Osteocyte (in vitro differentiated cells): ENCODE results near the gene ADAMTSL1. TPM values are rescaled to one million over a fixed set of nuclear protein-coding genes. Genes with fewer than 3 reads are reported as not detected.

Source experiments
- DNase-seq: peaks from one replicate; pipeline ENCODE4 v3.0.0; 2021; ENCODE audit warnings: mixed read lengths; ENCODE audit not compliant: unreplicated experiment; ENCODE audit errors: extremely low spot score
- H3K27ac Mint-ChIP-seq: one replicate; pipeline ENCODE4 v1.8.0; 2021; ENCODE audit warnings: mild to moderate bottlenecking, mixed read lengths; ENCODE audit not compliant: unreplicated experiment
- H3K27me3 Mint-ChIP-seq: one replicate; pipeline ENCODE4 v1.8.0; 2021; ENCODE audit warnings: mixed read lengths; ENCODE audit not compliant: unreplicated experiment
- H3K36me3 Mint-ChIP-seq: one replicate; pipeline ENCODE4 v1.8.0; 2021; ENCODE audit warnings: mixed read lengths; ENCODE audit not compliant: unreplicated experiment
- H3K4me1 Mint-ChIP-seq: one replicate; pipeline ENCODE4 v1.8.0; 2021; ENCODE audit warnings: mixed read lengths; ENCODE audit not compliant: unreplicated experiment
- H3K4me3 Mint-ChIP-seq: one replicate; pipeline ENCODE4 v1.8.0; 2021; ENCODE audit warnings: mild to moderate bottlenecking, moderate library complexity, mixed read lengths; ENCODE audit not compliant: unreplicated experiment
- H3K9me3 Mint-ChIP-seq: one replicate; pipeline ENCODE4 v1.8.0; 2021; ENCODE audit warnings: mixed read lengths; ENCODE audit not compliant: unreplicated experiment
- total RNA-seq: library from RNA; stranded (reverse); gene quantifications from 2 replicates; pipeline ENCODE4 v1.2.1, GENCODE V29; 2021
- TF ChIP-seq, protein P1 (sequence below): fragments of 200-600 bp; sonication (generic); IDR thresholded peaks from 2 replicates; pipeline ENCODE4 v1.5.0; 2021; ENCODE audit warnings: antibody characterized with exemption, mild to moderate bottlenecking, moderate library complexity

ADAMTSL1 gene
- total RNA-seq, 1 donor from 2014 or later: 1.5 TPM

- H3K27ac Mint-ChIP-seq: no peak overlapping the region
- H3K27me3 Mint-ChIP-seq: no peaks in the 10 kb centered on the region
- no peak for DNase-seq
- H3K36me3 Mint-ChIP-seq: no peaks in the 10 kb centered on the region
- peaks cover 22% of the 10 kb centered on the region for H3K4me1 Mint-ChIP-seq
- TF ChIP-seq, protein P1, sequence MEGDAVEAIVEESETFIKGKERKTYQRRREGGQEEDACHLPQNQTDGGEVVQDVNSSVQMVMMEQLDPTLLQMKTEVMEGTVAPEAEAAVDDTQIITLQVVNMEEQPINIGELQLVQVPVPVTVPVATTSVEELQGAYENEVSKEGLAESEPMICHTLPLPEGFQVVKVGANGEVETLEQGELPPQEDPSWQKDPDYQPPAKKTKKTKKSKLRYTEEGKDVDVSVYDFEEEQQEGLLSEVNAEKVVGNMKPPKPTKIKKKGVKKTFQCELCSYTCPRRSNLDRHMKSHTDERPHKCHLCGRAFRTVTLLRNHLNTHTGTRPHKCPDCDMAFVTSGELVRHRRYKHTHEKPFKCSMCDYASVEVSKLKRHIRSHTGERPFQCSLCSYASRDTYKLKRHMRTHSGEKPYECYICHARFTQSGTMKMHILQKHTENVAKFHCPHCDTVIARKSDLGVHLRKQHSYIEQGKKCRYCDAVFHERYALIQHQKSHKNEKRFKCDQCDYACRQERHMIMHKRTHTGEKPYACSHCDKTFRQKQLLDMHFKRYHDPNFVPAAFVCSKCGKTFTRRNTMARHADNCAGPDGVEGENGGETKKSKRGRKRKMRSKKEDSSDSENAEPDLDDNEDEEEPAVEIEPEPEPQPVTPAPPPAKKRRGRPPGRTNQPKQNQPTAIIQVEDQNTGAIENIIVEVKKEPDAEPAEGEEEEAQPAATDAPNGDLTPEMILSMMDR: no peak
- no peak overlapping the region for H3K4me3 Mint-ChIP-seq
- no peaks in the 10 kb centered on the region for H3K9me3 Mint-ChIP-seq
Observed at GRCh38 chr9:18606846-18607245, 132.9 kb downstream of the ADAMTSL1 start.

GRCh38 chr9:18608371-18608770 lies 134.4 kb downstream of the ADAMTSL1 start:
- H3K27ac Mint-ChIP-seq: no peak overlapping the region
- TF ChIP-seq, protein P1: no peak
- H3K36me3 Mint-ChIP-seq: no peaks in the 10 kb centered on the region
- peaks cover 28% of the 10 kb centered on the region for H3K4me1 Mint-ChIP-seq
- H3K4me3 Mint-ChIP-seq: no peak overlapping the region
- DNase-seq: no peak
- H3K27me3 Mint-ChIP-seq: no peaks in the 10 kb centered on the region
- no peaks in the 10 kb centered on the region for H3K9me3 Mint-ChIP-seq

GRCh38 chr9:18610956-18611355 lies 137.0 kb downstream of the ADAMTSL1 start:
- peaks cover 21% of the 10 kb centered on the region for H3K4me1 Mint-ChIP-seq
- no peaks in the 10 kb centered on the region for H3K9me3 Mint-ChIP-seq
- TF ChIP-seq, protein P1: no peak
- no peaks in the 10 kb centered on the region for H3K27me3 Mint-ChIP-seq
- no peak for DNase-seq
- H3K4me3 Mint-ChIP-seq: no peak overlapping the region
- no peaks in the 10 kb centered on the region for H3K36me3 Mint-ChIP-seq
- no peak overlapping the region for H3K27ac Mint-ChIP-seq

DNA sequence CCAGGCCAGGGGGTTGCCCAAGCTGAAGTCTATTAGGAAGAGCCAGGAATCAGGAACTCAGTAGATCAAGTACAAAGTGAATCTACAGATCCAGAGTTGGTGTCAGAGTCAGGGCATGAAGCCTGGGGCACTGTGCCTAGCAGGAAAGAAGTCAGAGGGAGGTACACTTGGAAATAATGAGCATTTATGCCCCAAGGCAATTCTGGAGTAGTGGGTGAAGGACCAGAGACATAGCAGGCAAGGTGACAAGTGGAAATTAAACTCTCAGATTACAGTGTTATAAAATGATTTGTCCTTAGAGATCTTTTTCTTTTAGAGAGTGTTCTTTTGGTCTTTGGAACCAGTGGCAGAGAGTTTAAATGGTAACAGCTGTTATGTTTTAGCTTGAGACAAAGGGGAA lies 138.0 kb downstream of the ADAMTSL1 start:
- Mint-ChIP-seq H3K27ac (no peak overlapping the region), H3K9me3 (no peaks in the 10 kb centered on the region), H3K4me1 (peaks cover 11% of the 10 kb centered on the region), H3K27me3 (no peaks in the 10 kb centered on the region), H3K4me3 (no peak overlapping the region), H3K36me3 (no peaks in the 10 kb centered on the region)
- no peak for DNase-seq
- TF ChIP-seq, protein P1: no peak

DNA sequence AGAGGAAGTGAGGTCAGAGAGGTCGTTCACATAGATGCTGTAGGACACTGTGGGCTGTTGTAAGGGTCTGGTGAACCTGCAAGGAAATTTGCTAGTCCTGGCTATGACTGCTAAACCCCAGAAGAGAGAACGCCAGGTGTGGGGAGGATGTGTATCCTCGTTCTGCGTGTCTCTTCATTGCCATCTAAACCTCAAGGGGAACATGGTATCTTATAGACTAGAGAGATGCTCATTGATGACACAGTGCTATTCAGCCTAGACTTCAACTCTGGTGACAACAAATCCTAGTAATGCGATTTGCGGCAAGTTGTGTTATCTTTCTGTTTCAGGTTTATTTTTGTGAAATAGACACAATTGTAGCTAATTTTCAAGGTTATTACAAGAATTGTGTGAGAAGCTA lies 140.2 kb downstream of the ADAMTSL1 start:
- Mint-ChIP-seq H3K4me3 (no peak overlapping the region), H3K4me1 (peaks cover 9% of the 10 kb centered on the region), H3K27ac (no peak overlapping the region), H3K36me3 (no peaks in the 10 kb centered on the region), H3K9me3 (no peaks in the 10 kb centered on the region), H3K27me3 (no peaks in the 10 kb centered on the region)
- DNase-seq: no peak
- TF ChIP-seq, protein P1: no peak
